ENCODE data around the gene POU2F3. TPM values are rescaled to one million over a fixed set of nuclear protein-coding genes. Genes with fewer than 3 reads are reported as not detected.

Gene POU2F3
- total and polyA plus RNA-seq, 11 donors: 0.15 TPM; not detected in 10

DNA sequence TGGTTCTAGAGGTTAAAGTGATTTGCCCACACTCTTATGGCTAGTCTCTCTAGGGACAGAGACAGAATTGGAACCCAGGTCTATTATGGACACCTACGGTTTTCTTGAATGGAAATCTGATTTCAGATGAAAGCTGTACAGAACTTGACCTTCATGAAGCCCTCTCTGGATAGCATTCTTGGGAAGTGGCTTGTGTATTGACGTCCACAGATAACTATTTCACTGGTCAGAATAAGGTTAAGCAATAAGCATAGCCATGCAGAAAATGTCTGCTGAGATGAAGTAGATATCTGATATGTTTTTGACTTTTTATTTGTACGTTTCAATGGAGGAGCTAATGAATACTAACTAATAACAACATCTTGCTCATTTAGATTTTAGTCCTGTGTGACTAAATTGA lies 86.3 kb downstream of the POU2F3 start:
- Histone ChIP-seq H3K27ac (peak overlapping the region; percentile 87 to 98 (median 94)), H3K36me3 (peaks cover 0 to 30% (median 8%) of the 10 kb centered on the region in 9 donors), H3K4me3 (peak overlapping the region; percentile 63 to 97 (median 78)), H3K9me3 (no peaks in the 10 kb centered on the region), H3K4me1 (peaks cover 3 to 39% (median 26%) of the 10 kb centered on the region in 12 donors), H3K27me3 (peaks cover 0 to 44% (median 0%) of the 10 kb centered on the region in 9 donors)
- TF ChIP-seq, protein P1, sequence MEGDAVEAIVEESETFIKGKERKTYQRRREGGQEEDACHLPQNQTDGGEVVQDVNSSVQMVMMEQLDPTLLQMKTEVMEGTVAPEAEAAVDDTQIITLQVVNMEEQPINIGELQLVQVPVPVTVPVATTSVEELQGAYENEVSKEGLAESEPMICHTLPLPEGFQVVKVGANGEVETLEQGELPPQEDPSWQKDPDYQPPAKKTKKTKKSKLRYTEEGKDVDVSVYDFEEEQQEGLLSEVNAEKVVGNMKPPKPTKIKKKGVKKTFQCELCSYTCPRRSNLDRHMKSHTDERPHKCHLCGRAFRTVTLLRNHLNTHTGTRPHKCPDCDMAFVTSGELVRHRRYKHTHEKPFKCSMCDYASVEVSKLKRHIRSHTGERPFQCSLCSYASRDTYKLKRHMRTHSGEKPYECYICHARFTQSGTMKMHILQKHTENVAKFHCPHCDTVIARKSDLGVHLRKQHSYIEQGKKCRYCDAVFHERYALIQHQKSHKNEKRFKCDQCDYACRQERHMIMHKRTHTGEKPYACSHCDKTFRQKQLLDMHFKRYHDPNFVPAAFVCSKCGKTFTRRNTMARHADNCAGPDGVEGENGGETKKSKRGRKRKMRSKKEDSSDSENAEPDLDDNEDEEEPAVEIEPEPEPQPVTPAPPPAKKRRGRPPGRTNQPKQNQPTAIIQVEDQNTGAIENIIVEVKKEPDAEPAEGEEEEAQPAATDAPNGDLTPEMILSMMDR (IDR thresholded peaks at IDR 0.05): no peak
- TF ChIP-seq POLR2A (IDR thresholded peaks at IDR 0.05): no peak
- DNase-seq (no peak), ATAC-seq (peak in 2 of 4 donors; percentile 5 to 42)
- WGBS, 4 donors: 25 to 39% (median 33%) methylated on average over 3 of the region's 3 CpGs
- intact Hi-C loops (cut with DNase I): loop anchor here in 1 of 10 donors (10.0 kb wide), 1 partner anchor 359 kb away; no protein-coding TSS in a partner anchor

DNA sequence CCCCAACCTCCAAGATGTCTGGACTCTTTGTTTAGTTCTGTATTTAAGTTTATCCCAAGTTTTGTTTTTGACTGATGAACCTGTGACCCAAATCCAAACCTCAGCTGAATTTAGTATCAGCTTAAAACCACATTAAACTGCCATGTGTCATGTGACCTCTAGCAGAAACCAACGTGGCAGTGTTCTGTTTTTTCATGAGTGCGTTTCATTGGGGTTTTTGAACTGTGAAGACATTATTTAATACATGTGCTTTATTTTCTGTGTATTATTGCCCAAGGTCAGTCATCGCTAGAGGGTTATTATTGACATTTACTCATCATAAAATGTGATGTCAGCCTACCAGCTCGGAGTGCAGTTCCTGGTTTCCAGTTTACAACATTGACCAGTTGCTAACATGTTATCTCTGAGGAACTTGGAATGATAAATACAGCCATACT lies 86.9 kb downstream of the POU2F3 start:
- peaks cover 3 to 46% (median 32%) of the 10 kb centered on the region in 12 donors for H3K4me1 ChIP-seq
- DNase-seq (no peak), ATAC-seq (no peak)
- H3K27me3 ChIP-seq: peaks cover 0 to 46% (median 0%) of the 10 kb centered on the region in 9 donors
- 23 to 37% (median 30%) methylated on average over 4 of the region's 4 CpGs for WGBS, 4 donors
- H3K36me3 ChIP-seq: peaks cover 0 to 33% (median 8%) of the 10 kb centered on the region in 9 donors
- TF ChIP-seq, protein P1 (IDR thresholded peaks at IDR 0.05): no peak
- no peak for TF ChIP-seq POLR2A (IDR thresholded peaks at IDR 0.05)
- H3K4me3 ChIP-seq: peak overlapping the region in 7 of 12 donors; percentile 76 to 97 (median 85)
- no peaks in the 10 kb centered on the region for H3K9me3 ChIP-seq
- intact Hi-C loops (cut with DNase I): loop anchor here in 1 of 10 donors (10.0 kb wide), 1 partner anchor 358 kb away; no protein-coding TSS in a partner anchor
- H3K27ac ChIP-seq: peak overlapping the region; percentile 87 to 98 (median 94)

DNA sequence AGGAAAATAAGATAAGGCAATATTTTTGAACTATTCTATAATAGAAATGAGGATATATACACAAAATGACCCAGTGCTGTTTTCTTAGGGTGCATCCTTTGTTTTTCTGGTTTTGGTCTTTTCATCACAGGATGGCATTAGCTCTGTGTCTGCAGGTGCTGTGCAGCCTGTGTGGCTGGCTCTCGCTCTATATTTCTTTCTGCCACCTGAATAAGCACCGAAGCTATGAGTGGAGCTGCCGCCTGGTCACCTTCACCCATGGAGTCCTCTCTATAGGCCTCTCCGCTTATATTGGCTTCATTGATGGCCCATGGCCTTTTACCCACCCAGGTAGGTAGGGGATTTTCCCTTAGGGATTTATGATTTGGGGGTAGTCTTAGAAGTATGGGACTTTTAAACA lies 87.4 kb downstream of the POU2F3 start:
- DNase-seq: no peak
- peaks cover 0 to 33% (median 8%) of the 10 kb centered on the region in 9 donors for H3K36me3 ChIP-seq
- H3K9me3 ChIP-seq: no peaks in the 10 kb centered on the region
- peaks cover 3 to 50% (median 37%) of the 10 kb centered on the region in 12 donors for H3K4me1 ChIP-seq
- 66 to 78% (median 70%) methylated on average over 4 of the region's 4 CpGs for WGBS, 4 donors
- ATAC-seq: no peak
- peaks cover 0 to 49% (median 0%) of the 10 kb centered on the region in 9 donors for H3K27me3 ChIP-seq
- TF ChIP-seq, protein P1 (IDR thresholded peaks at IDR 0.05): no peak
- no peak for TF ChIP-seq POLR2A (IDR thresholded peaks at IDR 0.05)
- peak overlapping the region in 9 of 12 donors; percentile 41 to 98 (median 95) for H3K27ac ChIP-seq
- H3K4me3 ChIP-seq: peak overlapping the region in 1 of 12 donors; percentile 76
- intact Hi-C loops (cut with DNase I): loop anchor here in 1 of 10 donors (10.0 kb wide), 1 partner anchor 357 kb away; no protein-coding TSS in a partner anchor

DNA sequence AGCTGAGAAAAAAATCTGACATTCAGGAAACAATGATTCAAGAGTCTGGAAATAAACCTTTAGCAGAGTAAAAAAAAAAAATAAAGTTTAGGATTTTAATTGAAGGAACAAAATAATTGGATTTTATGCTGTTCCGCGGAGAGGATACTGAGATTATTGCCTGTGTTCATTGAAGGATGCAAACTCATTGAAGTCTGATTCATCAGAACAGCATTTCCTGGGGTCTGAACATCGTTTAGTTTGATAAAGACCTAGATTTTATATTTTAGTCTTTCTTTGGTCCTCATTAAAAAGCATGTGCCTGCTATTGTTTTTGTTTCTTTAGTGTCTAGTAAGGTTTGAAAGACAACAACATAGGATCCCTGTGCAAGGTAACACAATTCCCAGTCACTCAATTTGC lies 89.6 kb downstream of the POU2F3 start:
- intact Hi-C loops (cut with DNase I): loop anchor here in 1 of 10 donors (10.0 kb wide), 1 partner anchor 355 kb away; no protein-coding TSS in a partner anchor
- no peaks in the 10 kb centered on the region for H3K9me3 ChIP-seq
- DNase-seq (no peak), ATAC-seq (no peak)
- H3K4me1 ChIP-seq: peaks cover 3 to 72% (median 53%) of the 10 kb centered on the region in 12 donors
- H3K4me3 ChIP-seq: no peak overlapping the region
- no peak overlapping the region for H3K27ac ChIP-seq
- H3K36me3 ChIP-seq: peaks cover 0 to 33% (median 8%) of the 10 kb centered on the region in 9 donors
- 78 to 82% (median 79%) methylated on average over 3 of the region's 3 CpGs for WGBS, 4 donors
- TF ChIP-seq, protein P1 (IDR thresholded peaks at IDR 0.05): no peak
- no peak for TF ChIP-seq POLR2A (IDR thresholded peaks at IDR 0.05)
- peaks cover 0 to 33% (median 0%) of the 10 kb centered on the region in 9 donors for H3K27me3 ChIP-seq

Measured in heart left ventricle (tissue), 16 donors.